Kidney capillary endothelial cell (primary cell): ENCODE measurements around the gene LSM4.

ENCODE experiments used
- DNase-seq: peaks from one replicate; pipeline ENCODE4 v3.0.0-alpha.2; 2018; ENCODE audit warnings: low spot score

Gene LSM4

DNA sequence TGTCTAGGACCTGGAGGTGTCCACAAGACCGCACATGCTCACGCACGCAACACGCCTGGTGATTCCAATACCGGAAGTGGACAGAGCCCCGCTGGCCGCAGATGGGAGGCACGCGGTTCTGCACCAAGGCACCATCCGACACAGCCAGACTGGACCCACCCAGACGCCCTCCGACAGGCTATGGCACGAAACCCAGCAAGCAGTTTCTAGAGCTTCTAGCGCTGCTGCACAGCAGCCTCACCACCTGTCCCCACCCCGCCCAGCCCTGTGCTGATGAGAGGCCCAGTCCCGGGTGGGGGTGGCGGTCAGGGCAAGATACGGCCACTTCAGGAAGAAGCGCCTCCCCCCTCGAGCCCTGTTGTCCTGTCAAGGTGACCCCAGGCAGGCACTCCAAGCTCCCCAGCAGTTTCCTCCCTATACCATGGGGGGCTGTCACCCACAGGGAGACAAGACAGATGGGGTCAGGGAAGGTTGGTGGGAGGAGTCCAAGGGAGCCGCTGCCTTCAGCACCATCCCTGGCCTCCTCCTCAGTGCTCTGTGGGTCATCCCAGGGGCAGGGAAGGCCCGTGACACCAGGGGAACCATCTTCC, 11.3 kb downstream of the LSM4 start:
- no peak for DNase-seq

DNA sequence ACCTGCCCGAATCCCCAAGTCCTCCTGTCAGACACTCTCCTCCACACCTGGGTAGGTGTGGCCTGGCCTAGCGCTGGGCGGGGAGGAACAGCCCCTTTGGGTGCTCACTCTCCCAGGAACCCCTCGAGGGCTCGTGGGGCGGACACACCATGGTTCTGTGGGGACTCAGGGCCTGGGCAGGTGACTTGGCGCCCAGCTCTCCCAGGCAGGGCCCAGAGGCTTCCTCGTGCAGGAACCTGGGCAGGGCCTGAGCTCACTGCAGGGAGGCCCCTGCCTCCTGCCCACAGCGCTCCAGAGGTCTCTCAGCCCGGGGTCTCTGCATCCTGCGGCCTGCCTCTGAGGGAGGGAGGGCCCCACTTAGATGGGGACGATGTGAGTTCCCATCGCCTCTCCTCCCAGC, 11.9 kb downstream of the LSM4 start:
- no peak for DNase-seq

DNA sequence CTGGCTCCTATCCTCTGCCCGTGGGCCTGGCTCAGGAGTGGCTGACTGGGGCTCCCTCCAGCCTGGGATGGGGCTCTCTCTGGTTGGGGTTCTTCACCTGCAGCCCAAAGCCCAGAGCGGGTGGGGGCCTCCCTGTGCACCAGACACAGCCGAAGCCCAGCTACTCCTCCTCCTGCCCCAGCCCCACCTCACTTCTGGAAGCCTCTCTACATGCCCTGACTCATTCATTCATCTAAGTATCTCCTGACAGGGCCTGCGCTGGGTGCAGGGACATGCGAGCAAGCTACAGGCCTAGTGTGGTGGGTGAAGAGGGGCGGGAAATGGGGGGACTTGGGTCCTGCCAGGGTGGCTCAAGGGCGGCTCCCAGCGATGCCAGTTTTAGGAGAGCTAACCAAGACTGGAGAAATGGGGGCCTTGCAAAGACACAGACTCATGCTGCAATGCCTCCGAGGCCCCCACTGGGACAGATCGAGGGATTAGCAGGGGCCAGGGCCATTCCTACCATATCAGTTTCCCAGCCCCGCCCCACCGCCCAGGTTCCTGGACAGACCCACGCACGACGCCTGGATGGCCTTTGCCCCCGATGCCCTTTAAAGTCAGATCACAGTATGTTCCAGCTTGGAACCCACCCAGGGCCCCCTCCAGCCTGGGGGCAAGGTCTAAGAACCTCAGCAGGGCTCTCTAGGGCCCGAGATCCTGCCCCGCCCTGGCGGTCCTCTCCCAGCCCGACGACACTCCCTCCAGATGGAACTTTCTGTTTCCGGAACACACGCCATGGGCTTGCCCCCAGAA, 12.6 kb downstream of the LSM4 start:
- DNase-seq: no peak

DNA sequence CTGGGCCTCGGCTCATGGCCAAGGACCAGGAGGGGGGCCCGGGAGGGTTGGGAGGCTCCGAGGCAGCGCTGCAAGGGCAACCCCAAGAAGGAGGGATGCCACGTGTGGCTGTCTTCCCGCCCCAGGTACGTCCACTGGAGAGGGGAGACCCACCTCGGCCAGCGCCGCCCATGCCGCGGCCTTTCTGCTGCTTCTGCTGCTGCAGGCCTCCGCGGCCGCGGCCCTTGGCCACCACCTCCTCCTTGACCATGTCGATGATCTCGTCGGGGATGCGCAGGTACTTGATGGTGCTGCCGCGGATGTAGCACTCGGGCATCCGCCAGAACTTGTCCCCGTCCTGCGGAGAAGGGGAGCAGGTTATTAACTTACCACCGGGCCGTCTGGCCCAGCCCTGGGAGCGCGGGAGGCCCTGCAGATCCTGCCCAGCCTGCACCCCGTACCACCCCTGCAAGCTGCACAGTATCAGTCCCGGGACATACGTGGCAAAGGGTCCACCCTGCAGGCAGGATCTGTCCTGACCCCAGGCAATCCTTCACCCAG, 13.3 kb downstream of the LSM4 start:
- DNase-seq: no peak

DNA sequence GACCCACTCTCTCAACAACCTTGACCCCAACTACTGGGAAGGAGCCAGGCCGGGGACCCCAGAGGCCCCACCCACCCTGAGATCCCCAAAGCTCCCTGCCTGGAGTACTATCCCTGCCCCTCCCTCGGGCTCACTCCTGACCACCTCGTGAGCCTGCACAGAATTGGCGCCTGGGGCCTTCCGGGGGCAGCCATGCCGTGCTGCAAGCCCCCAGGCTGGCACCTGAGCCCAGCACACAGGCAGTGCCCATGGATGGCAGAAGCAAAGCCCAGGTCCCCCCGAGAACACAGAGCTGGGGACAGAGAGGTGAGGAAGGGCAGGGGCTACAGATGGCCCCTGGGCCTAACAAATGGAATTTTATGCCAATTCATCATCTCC, 13.9 kb downstream of the LSM4 start:
- DNase-seq: no peak

DNA sequence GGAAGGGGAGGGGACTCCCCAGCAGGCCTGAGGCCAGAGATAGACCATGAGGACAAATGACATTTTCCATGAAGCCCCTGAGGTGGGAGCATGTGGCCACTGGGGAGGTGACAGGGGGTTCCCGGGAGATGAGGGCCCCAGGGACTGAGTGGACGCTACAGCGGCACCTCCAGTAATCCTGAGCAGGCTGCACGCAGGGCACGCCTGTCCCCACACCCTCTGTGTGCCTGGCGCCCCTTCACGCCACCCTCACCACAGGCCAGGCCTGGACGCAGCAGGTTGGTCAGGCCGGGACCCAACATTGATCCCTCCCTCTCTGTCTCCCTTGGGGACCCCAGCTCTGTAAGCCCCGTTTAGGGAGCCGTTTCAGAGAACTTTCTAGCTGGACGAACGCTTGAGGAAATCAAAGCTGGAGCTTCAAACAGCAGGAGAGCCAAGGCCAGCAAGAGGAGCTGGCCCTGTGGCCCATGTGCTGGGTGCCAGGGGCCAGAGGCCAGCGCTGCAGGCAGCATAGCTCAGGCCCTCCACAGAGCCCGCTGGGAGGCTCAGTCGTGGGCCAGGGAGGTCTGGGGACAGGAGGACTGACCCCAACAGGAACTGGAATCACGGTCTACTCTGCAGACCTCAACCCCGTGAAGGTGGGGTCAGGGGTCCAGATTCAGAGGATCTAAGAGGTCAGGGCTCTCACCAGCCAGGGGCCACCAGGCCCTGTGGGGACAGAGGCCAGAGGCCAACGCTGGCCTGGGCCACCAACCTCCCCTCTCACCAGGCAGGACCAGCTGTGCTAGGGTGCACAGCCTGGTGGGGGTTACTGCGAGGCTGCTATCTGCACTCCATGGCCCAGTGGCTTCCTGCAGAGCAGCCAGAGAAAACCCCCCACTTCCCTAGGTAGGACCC, 14.6 kb downstream of the LSM4 start:
- no peak for DNase-seq

DNA sequence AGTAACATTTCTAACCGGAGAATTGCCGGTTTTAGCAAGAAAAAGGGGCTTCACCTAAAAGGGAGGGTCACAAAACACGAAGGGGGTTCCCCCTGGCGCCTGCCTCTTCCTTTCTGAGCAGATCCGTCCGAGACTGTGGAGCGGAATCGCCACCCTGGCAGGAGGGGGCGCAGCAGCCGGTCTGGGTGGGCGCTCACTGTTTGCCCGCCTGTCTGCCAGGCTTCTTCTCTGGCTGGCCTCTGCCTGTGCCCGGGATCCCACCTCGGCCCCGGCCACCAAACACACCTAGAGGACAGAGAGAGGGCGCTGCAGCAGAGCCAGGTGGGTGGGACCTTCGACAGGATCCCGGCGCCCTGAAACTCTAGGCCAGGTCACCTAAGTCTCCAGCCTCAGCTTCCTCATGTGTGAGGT, 15.6 kb downstream of the LSM4 start:
- no peak for DNase-seq

DNA sequence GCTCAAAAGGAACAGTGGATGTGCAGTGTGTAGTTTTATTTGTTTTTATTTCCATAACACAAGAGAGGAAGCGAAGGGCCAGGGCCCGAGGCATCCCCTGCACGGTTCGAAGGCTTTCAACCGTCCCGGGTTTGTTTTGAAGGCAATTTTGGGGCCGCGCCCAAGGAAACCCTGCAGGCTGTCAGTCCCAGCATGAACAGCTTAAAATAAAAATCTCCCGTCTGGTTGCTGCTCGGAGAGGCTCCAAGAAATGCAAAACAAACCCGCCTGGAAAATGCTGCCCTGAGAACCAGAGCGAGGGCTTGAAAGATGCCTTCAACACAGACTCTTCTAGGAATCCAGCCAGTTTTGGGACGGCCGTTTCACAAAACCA, 16.0 kb downstream of the LSM4 start:
- no peak for DNase-seq

DNA sequence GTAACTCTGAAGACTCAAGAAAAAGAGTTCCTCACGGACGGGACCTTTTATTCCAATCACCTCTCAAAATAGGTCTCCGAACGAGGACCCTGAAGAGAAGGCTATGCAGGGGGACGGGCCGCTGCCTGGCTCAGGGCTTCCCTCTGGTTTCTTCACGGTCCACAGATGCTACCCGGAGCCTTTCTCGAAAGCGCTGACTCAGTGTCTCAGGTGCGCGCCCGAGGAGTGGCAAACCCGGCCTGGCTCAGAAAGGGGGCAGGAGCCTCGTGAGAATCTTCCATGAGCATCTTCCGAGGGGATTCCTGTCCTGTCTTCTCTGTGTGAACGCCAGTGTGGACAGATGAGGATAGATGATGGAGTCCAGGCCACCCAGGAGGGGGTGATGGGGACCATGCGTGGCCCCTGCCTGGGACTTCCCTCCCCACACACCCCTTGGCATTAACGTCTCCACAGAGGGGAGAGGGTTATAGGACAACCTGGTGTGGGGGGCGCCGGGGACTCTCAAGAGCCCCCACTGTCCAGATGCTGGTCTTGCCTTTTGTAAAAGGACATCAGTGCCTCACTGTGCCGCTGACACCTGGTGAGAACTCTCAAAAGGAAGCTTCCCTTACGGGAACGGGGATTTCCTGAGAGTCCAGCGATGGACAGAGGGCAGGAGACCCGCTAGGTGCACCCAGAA, 16.5 kb downstream of the LSM4 start:
- no peak for DNase-seq

DNA sequence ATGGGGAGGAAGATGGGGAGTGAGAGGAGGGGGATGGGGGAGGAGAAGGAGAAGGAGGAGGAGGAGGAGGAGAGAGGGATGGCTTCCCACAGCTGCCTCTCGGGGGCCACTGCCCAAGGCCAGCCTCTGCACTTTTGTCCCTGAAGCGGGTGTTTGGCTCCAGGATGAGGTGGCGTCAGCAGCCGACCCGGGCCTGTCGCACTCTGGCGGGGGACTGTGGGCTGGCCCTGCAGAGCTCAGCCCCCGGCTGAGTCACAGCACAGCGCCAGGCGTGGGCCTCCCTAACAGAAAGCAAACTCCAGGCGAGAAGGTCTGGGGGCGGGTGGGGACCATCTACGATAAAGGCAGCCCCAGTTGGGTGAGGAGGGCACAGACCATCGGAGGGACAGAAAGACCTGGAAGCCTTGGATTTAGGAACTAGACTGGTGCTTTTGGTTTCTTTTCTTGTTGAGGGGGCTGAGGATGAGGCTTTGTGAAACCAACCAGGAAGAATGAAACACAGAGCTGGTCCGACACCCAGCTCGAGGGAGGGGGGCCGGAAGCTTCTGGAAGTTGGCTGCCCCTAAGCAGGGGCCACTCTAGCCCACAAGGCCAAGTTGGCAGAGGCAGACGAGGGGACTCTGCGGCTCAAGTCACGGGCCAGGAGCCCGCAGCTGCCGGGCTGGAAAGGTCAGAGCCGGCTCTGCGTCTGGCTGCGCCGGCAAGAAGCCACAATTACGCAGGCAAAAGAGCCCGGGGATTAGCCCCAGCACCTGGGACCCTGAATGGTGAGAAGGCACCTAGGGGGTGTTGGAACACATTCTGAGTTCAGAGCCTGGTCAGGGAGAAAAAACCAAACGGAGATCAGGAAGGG, 18.2 kb downstream of the LSM4 start:
- peak; percentile 92 for DNase-seq

DNA sequence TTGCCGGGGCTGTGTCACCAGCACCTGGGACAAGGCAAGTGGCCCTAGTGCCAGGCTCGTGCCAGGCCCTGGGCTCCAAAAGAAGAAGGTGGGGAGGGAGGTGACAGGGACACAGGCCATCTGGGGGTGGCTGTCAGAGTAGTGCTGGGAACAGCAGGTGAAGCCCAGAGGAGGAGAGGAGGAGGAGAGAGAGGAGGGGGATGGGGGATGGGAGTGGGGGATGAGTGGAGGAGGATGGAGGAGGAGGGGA, 18.7 kb downstream of the LSM4 start:
- DNase-seq: no peak

DNA sequence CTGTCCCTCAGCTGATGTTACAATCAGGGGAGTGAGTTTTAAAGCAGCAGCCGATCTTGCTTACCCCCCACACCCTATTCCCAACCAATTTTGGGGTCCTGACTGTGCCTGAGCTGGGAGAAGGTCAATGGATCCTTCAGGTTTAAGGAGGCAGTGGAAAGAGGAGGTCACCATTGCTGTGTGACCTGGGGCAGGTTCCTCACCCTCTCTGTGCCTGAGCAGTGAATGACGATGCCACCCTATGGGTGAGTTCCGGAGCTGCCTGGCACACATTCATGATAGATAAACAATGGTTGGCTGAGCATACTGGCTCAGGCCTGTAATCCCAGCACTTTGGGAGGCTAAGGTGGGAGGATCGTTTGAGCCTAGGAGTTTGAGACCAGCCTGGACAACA, 21.2 kb downstream of the LSM4 start:
- DNase-seq: no peak

DNA sequence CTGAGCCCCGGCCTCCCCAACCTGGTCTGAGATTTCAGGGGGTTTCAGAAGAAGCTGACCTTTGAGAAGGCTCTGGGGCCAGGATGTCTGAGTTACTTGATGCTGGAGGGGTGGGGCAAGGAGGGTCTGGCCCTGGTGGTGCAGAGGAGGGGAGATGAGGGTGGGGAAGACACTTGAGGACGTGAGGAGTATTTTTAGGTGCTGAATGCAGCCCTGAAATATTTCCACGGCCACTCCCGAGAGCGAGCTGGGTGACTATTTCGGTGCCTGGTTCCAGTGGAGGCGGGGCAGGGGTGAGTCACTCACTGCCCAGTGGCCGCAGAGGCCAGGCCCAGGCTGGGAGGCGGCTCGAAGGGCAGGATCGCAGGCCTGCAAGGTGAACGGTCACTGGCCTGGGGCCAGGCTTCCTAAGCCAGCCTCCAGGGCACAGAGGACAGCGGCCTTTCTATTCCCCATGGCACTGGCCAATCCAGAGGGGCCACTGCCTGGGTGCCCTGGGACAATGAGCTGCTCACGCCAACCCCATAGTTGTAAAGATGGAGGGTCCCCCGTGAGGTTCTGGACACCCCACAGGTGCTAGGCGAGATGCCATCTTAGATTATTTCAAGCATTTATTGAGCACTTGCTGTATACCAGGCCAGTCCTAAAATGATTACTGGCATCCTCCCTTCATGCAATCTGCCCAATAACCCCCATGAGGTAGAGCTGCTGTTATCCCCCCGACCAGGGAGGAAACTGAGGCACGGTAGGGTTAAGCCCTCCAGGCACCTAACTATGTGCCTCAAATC, 21.8 kb downstream of the LSM4 start:
- DNase-seq: peak; percentile 41

DNA sequence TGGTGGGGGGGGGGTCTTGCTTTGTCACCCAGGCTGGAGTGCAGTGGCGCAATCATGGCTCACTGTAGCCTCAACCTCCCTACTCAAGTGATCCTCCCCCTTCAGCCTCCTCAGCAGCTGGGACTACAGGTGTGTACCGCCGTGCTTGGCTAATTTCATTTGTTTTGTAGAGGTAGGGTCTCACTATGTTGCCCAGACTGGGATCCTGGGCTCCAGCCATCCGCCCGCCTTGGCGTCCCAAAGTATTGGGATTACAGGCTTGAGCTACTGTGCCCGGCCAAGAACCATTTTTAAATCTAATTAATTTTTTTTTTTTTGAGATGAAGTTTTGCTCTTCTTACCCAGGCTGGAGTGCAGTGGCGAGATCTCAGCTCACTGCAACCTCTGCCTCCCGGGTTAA, 23.2 kb downstream of the LSM4 start:
- no peak for DNase-seq

DNA sequence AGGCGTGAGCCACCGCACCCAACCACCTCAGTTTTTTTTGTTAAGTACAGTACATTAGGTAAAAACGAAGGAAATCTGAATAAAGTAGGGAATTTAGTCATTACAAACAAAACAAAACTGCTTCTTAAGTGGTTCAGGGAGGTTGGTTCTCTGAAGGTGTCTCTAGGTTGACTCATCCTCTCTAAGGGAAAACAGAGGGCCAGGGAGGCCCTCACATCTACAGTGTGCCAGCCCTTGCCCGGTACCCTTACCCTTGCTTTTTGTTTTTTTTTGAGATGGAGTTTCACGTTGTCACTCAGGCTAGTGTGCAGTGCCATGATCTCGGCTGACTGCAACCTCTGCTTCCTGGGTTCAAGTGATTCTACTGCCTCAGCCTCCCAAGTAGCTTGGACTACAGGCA, 24.3 kb downstream of the LSM4 start:
- DNase-seq: no peak

DNA sequence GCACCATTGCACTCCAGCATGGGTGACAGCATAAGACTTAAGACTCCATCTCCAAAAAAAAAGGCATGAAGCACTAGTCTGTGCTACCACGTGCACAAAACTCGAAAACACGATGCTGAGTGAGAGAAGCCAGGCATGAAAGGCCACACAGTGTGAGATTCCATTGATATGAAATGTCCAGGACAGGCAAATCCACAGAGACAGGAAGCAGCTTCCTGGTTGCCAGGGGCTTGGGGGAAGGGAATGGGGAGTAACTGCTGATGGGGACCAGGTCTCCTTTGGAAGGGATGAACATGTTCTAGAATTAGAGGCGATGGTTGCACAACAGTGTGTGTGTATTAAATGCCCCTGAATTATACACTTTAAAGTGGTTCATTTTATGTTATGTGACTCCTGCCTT, 25.6 kb downstream of the LSM4 start:
- DNase-seq: no peak

DNA sequence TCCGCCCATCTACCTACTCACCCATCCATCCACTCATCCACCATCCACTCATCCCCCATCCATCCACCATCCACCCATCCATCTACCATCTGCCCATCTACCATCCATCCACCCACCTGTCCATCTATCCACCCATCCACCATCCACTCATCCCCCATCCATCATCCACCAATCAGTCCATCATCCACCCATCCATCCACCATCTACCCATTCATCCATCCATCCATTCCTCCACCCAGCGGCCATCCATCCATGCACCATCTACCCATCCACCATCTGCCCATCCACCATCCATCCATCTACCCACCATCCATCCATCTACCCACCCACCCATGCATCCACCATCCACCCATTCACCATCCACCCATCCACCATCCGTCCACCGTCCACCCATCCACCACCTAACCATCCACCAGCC, 27.8 kb downstream of the LSM4 start:
- no peak for DNase-seq

DNA sequence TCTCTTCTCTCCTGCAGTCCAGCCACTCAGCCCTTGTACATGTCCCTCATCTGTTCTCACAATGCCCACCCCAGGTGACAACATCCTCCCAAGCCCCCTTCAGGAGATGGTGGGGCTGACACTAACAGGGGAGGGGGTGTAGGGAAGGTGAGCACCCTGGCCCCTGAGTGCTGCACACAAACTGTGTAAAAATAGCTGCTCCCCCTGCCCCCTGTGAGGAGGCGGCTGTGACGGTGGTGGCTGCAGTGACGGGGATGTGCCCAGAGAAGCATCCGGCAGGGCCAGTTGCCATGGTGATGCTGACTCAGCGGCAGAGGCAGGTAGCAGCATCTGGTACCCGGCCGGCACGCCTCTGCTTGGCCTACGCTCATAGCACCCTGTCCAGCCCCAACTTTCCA, 28.4 kb downstream of the LSM4 start:
- no peak for DNase-seq

DNA sequence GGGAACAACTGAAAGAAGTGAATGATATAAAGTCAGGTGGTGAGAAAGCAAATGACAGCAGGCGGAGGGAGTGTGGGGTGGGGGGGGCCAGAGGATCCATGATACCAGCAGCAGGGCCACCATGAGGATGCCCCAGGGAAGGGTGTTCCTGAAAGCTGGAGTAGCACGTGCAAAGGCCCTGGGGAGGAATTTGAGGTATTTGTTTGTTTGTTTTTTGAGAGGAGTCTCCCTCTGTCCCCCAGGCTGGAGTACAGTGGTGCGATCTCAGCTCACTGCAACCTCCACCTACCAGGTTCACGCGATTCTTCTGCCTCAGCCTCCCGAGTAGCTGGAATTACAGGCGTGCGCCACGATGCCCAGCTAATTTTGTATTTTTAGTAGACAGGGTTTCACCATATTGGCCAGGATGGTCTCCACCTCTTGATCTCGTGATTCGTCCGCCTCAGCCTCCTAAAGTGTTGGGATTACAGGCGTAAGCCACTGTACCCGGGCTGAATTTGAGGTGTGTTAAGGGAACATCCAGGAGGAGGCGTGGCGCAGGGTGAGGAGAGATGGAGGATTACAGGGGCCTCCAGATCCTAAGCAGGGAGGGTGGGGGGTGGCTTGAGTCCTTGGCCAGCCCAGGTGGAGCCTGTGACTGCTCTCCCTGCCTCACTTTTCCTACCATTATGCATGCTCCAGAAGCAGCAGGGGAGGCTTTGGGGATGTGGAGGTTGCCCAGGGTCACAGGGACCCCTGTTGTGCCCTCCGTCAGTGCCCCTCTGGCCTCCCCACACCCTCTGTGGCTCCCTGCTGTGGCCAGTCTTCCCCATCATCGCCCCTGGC, 29.0 kb downstream of the LSM4 start:
- no peak for DNase-seq
